Hematopoietic multipotent progenitor cell treated with erythropoietin and hydrocortisone succinate and interleukin-3 and kit ligand, for 8 days (in vitro differentiated cells): Measurements from ENCODE around the gene ISCA2.
A peak's percentile ranks its signal among the peaks of the same experiment; 100 is the strongest.

Experiments used
- DNase-seq: peaks from one replicate; pipeline ENCODE4 v3.0.0-alpha.2; 2015

ISCA2 gene

DNA sequence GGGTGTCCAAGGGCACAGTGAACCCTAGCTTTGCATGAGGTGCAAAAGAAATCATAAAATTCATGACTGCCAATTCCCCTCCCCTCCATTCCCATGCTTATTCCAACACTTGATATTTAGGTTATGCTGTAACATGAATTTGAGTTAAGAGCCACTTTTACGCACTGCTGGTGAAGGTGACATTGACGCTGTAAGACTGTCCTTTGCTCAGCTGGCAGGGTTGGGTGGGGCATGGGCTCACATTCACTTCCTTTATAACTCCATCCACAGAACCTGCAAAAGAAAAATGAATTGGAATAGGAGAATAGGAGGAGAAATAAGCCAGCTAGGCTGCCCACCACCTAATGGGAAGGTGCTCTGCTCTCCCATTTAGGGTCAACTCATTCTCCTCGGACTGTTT lies 7.4 kb upstream of the ISCA2 start:
- DNase-seq, result no peak

DNA sequence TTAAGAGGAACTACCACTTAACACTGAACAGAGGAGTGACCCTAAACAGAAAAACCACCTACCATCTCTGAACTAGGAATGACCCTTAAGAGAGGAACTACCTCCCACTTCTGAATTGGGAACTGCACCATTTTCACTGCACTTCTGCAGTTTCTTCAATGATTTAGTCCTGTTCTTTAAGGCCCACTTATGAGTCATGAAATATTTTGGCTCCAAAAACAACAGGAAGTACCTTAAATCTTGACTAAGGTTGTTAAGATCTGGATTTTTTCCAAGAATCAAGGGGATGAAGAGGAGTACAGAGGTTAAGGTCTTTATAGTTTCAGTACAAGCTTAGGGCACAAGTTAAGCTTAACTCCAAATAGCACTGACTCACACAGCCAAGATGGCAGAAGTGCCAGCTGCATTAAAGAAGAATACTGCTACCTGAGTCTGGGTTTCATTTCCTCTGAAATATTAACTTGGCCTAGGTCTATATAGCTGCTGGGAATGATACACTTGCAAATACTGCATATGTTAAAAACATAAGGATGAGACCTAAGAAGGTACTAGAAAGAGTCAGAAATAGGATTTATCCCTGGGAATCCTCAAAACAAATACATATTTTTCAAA lies 4.7 kb upstream of the ISCA2 start:
- DNase-seq, result no peak

DNA sequence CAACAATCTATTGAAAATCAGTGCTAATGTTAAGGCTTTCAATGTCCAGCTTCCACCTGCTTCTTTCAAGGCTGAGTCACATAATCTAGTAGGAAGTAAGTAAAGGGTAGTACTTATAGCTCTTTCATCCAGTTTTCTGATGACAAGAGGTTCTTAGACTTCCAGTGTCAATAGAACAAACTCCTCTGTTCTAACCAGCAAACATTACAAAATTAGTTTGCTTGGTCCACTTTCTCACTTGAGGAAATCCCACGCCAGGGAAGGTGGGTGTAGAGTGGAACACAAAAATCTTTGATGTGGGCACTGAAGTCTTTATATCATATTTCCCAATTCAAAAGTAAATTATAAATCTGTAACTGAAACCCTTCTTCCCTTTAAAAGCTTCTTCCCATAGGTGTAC lies 3.1 kb upstream of the ISCA2 start:
- DNase-seq, result no peak

DNA sequence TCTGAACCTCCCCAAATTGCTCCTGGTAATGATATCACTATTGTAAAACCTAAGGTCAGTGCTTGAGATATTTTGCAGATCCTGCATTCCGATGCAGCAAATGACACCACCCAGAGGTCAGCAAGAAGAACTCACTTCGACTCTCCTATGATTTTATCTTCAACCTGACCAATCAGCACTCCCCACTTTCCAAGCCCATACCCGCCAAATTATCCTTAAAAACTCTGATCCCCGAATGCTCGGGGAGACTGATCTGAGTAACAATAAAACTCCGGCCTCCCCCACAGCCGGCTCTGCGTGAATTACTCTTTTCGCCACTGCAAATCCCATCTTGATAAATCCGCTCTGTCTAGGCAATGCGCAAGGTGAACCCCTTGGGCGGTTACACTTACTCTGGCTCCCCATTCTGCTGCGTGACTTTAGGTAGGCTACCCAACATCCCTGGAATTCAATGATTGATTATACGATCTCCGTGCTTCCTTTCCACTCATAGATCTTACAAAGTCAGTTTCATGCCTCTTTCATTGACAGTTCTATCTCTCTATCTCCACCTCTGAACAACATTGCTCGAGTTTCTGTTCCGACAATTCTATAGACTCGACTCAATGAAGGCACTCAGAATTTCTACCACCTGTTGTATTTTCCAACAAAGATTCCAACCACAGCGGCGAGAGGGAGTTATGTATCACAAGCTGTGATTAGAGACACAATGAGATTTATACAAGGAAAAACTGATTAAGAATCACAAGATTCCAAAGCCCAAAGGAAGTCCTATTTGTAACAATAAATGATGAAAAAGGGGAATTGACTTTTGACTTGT lies 1.4 kb upstream of the ISCA2 start:
- DNase-seq, result peak; percentile 69

DNA sequence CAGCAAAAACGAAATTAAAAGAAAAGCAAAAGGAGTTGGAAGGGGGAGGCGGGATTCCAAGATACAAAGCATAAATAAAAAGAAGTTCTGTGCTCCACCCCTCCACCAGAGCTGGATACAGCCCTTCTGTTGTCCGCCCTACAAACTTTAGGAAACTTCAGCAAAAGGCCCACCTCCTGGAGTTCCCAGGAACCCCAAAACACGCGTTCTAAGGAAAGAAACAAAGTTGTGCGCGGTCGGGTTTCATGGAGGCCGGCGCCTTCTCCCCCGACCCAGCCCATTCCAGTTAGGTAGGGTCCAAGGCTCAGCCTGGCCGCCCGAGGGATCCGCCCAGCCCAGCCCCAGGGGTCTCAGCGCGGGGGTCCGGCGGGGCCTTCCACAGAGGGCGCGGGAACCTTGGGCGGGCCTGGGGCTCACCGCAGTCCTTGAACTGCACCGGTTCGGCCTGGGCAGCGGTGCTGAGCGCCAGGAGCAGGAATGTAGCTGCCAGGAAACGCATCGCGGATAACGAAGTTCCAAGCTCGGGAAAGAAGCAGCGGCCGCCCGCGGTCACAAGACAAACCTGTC lies 706 bp upstream of the ISCA2 start, which contains the start of gene NPC2:
TSS of gene NPC2 (minus strand) at position 530 of the 567 bp plus-strand sequence. CDS start at position 499, 31 bp downstream.
- DNase-seq, result peak; percentile 9

DNA sequence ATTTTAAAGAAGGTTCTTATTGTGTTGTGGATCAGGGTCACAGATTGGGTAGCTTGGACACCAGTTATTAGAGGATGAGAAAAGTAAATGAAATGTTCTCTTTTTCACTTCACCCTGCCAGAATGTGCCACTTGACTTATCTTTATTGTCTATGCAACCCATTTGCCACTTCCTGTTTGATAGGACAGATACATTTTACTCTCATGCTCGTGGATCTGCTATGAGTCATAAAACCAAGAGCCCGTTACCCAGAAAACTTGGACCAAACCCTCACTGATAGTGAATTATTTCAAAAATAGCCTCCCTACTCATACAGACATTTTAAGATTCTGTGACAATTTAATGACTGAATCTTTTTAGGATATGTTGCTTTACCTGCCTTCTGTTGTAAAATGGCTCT lies 1.8 kb downstream of the ISCA2 start:
- peak; percentile 85 for DNase-seq

DNA sequence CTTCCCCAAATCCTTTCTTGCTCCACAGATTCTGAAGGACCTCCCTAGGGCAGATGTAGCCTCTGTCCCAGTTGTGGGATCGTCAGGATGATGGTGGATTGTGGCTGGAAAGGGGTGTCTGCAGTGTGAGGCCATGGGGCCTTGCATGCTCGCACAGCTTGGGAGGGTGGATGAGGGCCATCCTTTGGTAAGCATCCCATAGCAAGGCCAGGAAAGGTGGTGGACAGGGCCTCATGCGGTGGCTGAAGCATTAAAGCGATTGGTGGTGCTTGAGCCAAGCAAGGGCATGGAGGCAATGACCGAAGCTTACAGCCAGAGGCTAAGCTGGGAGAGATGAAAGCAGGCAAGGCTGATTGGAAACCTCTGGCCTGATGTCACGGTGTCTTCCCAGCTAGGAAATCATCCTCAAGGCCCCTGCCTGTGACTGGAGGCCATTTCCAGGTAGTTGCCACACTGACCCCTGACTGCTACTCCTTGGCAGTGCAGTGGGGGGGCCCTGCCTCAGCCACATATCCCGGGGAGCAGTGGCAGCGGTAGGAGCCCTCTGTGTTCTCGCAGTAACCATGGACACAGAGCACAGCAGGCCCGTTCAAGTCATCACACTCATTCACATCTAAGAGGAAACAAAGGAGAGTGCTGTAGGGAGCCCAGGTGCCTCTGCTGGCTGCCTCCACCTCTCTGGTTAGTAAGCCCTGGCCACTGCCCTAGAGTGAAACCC lies 7.0 kb downstream of the ISCA2 start:
- DNase-seq, result no peak

DNA sequence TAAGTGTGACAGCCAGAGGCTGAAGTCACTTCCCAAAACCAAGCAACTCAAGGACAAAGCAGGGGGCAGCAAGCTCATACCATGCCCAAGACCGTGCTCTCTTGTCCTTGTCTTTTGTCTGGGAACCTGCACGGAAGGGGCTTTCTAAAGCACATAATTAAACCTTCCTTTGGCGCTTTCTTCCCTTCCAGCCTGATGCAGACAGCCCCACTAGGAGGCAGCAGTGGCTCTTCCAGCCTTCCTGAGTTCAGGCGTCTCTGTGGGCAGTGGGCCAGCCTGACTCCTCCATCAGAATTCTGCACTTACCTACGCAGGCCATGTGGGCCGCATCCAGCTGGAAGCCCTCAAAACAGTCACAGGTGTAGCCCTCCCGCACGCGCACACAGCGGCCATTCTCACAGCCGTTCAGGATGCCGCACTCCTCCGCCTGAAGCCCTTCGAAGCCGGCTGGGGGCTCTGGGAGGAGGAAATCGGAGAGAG lies 7.6 kb downstream of the ISCA2 start:
- peak; percentile 47 for DNase-seq

DNA sequence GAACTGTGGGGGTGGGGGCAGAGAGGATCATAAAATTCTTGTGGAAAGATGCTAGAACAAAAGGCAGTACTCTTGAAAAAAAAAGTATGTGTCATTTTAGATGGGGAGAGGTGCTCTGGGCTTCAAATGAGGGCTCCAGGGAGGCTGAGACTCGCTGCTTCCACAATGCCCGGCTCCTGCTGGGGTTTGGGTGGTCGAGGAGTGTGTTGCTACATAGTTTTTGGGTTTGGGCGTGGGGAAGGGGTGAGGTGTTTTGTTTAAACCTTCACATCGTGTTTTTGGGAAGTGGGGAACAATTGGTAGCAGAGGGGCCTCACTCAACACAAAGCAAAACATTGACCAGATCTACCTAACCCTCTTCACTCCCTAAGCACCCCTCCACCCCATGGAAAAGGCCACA lies 8.1 kb downstream of the ISCA2 start:
- DNase-seq, result no peak

DNA sequence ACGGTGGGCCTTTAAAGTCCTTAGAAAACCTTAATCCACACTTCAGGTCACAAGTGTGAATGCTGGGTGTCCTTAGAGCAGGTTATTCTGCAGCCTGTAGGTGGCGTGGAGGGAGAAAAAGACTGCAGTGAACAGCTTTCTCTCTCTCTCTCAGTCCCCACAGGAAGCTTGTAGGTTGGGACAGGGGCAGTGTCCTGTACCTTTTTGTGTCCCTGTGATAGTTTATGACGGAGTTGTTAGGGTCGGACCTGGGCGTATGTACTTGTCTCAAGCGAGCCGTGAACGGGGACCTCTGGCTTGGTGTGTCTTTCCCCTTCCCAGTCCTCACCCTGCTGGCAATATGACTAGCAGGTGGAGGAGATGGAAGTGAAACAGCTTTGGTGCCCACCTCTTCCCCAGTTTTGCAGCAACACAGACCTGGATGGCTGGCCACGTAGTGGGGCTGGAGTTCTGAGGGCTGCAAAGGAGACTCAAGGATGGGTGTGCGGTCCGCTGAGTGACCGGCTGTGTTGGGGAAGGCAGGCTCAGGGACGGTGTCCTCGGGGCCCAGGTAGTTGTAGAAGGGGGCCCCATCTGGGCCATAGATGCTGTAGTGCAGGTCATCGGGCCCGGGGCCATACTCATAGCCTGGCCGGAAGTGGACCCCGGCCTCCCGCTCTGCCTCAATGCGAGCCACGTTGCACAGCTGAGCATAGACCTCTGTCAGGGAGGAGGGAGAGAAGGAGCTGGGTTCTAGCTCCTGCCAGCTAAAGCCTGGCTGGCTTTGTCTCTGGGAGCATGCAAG lies 8.9 kb downstream of the ISCA2 start:
- peak; percentile 76 for DNase-seq

DNA sequence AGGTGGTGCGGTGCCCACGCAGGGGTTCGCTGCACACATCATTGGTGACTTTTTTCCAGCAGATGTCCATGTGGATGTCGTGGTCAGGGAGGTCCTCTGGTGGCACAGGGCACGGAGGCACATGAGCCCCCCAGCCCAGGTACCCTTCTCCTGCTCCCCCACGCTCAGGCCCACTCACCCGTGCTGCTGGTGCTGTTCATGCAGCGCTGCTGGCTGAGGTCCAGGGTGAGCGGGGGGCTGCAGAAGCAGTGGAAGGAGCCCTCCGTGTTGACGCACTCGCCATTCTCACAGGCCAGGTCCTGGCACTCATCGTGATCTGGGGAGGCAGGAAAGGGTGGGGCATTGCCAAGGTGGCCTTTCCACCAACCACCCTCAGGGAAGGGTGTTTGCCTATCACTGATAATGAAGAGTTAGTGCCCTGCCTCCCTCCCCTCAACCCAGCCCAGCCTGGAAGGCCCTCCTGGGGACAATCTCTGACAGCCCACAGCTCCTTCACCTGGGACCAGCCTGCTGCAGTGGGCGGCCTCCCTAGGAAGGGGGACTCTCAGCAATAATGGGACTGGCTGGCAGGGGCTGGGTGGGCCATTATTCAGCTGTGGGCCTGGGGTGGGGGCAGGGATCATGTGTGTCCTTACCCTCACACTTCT lies 9.8 kb downstream of the ISCA2 start:
- peak; percentile 82 for DNase-seq

DNA sequence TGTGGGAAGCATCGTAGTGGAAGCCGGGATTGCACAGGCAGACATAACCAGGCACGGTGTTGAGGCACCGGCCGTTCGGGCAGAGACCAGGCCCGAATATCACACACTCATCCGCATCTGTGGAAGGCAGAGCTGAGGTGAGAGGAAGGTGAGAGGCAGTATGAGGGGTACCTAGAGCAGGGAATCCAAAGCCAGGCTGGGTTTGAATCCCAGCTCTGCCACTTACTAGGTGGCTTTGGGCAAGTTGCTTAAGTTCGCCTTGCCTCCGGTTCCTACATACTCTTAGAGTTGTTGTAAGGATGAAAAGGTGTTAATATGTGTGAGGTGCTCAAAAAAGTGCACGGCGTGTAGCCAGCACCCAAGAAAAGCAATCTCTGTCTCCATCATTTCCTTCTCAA lies 10.4 kb downstream of the ISCA2 start:
- DNase-seq, result no peak

DNA sequence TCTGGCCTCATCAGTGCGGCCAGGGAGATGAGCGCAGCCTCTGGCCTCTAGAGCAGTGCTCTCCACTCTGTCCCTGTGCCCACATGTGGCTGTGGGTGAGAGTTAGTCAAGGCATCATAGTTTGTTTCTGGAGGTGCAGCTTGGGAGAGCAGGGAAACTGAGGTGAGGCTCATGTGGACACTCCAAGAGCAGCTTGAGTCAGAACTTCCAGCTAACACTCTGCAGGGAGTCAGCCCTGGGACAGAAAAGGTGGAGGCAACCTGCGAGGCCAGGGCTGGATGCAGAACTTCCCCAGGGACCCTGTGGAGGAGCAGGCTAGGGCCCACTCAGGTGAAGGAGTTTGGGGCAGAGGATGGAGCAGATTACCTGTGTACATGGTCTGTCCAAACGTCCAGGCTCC lies 10.8 kb downstream of the ISCA2 start:
- DNase-seq, result no peak

DNA sequence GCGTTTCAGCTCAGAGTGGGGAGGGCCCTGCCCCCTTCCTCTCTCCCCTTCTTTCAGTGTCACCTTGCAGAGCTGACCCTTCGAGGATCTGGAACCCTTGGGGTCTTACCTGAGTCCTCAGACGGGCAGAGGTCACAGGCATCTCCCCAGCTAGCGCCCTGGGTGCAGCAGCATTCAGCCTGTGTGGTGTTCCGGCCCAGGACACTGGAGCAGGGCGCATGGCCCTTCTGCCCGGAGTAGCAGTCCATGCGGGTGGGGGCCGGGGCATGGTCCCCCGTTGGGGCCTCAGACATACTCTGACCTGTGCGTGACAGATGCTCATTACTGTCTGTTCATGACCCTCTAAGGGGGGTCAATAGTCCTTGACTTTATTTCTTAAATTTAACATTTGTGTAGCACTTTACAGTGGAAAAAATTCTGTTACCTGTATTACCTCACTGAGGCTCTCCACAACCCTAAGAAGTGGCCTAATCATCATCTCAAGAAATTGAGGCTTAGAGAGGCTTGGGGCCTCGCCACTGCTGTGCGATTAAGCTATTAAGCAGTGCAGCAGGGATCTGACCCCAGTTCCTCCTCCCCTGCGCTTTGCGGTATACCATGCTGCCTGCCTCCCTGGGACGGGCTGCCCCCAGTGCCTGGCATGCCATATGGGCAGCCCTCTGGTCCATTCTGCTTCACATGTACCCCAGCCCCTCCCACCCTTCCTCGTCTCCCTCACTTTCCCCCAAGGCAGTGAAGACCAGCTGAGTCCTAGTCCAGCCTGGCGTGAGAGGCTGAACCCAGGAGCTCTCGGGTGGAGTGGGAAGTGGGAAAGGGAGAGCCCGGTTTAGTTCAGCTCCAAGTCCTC lies 11.5 kb downstream of the ISCA2 start:
- DNase-seq, result no peak

DNA sequence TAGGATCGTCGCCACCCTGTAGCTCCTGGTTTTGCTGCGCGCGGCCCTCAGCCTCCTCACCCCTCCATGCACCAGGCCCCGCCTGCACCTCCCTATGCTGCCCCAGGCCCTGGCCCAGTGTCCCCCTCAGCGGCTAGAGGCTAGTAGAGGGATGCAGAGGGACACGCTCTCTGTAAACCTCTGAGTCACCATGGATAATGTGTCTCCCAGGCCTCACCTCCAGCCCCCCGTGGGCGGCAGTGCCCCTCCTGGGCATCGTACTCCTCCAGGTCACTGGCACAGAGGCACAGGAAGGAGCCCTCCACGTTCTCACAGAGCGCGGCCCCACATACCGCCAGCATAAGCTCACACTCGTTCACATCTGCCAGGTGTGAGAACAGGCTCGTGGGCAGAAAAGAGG lies 12.3 kb downstream of the ISCA2 start:
- no peak for DNase-seq

DNA sequence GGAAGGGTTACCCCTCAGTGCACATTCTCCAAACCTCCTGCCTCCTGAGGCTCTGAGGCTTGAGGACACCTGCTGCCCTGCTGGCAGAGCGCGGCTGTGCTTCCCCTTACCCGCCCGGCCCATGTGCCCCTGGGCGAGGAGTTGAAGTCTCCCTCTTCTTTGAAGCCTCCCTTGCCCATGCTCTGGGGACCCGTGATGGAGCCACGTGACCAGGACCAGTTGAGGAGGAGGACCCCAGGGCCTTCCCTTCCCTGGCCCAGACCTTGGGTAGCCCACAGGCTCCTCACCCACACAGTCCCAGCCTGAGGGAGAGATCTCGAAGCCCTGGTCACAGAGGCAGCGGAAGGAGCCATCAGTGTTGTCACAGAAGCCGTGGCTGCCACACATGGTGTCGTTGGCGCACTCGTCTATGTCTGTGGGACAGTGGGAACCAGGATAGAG lies 12.9 kb downstream of the ISCA2 start:
- DNase-seq, result no peak

DNA sequence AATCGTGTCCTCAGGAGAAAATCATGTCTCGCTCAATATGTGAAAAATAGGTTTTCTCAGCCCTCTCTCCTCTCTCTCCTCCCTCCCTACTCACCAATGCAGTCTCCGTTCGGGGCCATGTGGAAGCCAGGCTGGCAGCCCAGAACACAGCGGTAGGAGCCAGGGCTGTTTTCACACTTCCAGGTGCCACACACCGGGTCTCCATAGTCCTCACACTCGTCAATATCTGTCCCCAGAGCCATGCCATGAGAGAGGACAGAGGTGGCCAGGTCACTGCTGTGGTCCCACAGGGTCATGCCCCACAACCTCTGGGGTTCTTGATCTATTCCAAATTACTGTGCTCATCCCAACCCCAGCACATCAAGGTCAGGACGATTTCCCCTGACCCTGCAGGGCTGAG lies 13.5 kb downstream of the ISCA2 start:
- no peak for DNase-seq

DNA sequence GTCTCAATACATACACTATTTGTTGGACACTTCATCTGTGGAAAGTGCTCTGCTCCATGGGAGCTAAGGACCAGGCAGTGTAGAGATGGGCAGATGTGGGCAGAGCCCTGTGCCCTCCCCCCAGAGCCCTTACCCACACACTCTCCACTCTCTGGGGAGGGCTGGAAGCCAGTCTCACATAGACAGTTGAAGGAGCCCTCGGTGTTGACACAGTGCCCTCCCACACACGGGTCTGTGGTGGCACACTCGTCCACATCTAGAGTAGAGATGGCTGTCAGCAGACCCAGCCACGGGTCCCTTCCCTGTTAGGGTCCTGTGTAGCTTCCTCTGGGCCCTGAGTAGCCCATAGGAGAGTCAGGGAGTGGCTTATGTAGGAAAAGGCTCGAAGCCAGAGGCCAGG lies 14.3 kb downstream of the ISCA2 start:
- DNase-seq, result no peak

DNA sequence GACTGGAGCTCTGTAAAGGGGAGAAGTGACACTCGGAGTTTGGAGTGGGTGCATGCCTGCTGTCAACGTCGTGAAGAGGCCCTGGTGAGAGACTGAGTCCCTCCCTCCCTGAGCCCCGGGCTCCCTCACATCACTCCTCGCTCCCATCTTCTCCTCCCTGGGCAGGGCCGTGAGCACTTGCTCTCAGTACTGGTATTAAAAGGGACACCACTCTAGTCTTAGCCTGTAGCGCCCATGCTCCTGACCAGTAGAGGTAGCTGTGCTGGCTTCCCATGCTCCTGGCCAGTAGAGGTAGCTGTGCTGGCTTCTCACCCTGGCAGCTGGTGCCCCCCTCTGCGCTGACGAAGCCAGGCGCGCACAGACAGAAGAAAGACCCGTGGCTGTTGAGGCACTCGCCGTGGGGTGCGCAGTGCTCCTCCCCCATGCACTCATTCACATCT lies 14.7 kb downstream of the ISCA2 start:
- DNase-seq, result peak; percentile 53

DNA sequence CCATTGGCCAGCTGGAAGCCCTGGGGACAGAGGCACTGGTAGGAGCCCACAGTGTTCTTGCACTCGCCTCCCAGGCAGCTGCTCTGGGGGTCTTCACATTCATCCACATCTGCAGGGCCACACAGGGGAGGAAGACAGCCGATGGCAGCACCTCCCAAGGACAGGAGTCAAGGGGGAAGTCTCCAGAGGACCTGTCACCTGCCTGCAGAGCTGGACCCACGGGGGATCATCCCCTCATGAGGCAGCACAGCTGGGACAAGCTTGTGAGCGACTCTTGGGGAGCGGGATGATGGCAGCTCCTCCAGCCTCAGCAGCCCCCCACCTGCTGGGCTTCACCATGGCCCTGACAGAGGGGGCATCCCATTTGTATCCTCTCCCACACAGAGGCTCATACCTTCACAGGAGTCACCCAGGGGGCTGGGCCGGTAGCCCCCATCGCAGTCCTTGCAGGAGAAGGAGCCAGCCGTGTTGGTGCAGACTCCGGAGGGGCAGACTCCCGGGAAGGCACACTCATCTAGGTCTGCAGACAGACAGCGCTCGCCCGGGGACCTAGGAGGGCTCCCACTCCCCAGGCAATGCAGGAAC lies 15.4 kb downstream of the ISCA2 start:
- no peak for DNase-seq
